Measurements from ENCODE around the gene WRAP53. TPM values are rescaled to one million over a fixed set of nuclear protein-coding genes. Genes with fewer than 3 reads are reported as not detected.

The WRAP53 gene
- total and polyA plus RNA-seq, 2 of the 13 experiments (the other 11 are each of a cell fraction or from before 2014, with no cell fraction given): 7.0 to 19.5 TPM

DNA sequence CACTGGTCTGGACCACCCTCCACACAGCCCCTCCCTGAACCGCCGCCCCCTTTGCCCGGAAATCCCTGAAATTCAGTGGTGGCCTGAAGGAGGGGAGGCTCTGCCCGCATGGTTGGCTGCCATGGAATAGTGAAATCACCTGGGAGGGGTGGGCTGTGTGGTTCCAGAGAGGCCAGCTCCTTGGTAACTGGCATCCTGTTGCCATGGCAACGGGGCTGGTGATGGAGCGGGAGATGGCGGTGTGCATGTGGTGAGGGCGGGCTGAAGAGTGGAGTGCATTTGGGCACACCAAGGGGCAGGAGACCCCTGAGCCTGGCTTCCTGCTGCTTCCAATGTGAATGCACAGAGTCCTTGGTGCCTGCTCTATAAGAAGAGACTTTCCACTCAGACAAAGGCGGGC, 19.2 kb downstream of the WRAP53 start:
- CTCF ChIA-PET (ENCODE audit: low intra/inter-chr PET ratio, low total read pairs): no interaction called here
- ATAC-seq: no peak
- DNase-seq (ENCODE audit: low spot score): no peak
- in situ Hi-C loops (cut with HindIII; ENCODE audit: extremely low pct_ligation_motif_present, low pct_unique_long_range_greater_than_20kb): no loop called here
- H4K20me1 ChIP-seq (ENCODE audit: insufficient read depth, low read length): no peaks in the 10 kb centered on the region
- no peaks in the 10 kb centered on the region for H3K79me2 ChIP-seq (ENCODE audit: insufficient read depth, low read length)
- 58% methylated on average over 9 of the region's 9 CpGs for WGBS (ENCODE audit: low lambda C conversion rate)
- intact Hi-C loops (cut with micrococcal nuclease; ENCODE audit: unreplicated experiment): no loop called here
- no peak overlapping the region for H3K4me2 ChIP-seq (ENCODE audit: low read depth, low read length)
- peaks cover 8 to 59% of the 10 kb centered on the region in 2 experiments for H3K27me3 ChIP-seq (ENCODE audit: control insufficient read depth in 1 of 2, insufficient read depth in 2 of 2, low read length in 2 of 2)
- peaks cover 11% of the 10 kb centered on the region; the same call in 1 of the 2 replicates for H3K4me1 ChIP-seq (ENCODE audit: insufficient read depth, low read length)
- BruUV-seq (replicated peaks): no TSS peak
- H3K9me3 ChIP-seq (ENCODE audit: low read length): no peaks in the 10 kb centered on the region
- H3K9ac ChIP-seq (ENCODE audit: insufficient read depth, low read depth, low read length): no peak overlapping the region
- H3K36me3 ChIP-seq (replicated peaks in 1 of 2; ENCODE audit: control insufficient read depth in 1 of 2, insufficient read depth in 2 of 2, low read length in 2 of 2): no peaks in the 10 kb centered on the region; a peak in 1 of 5 replicates
- no peak overlapping the region for H3K27ac ChIP-seq (ENCODE audit: extremely low read length, insufficient read depth, low read length)
- POLR2A ChIA-PET: no interaction called here
- no peak overlapping the region for H3K4me3 ChIP-seq (replicated peaks in 1 of 3; ENCODE audit: insufficient read depth in 1 of 3, low read depth in 2 of 3, low read length in 3 of 3)
- no peak overlapping the region for H2AFZ ChIP-seq (ENCODE audit: low read length)
- TF ChIP-seq RFX1 (IDR thresholded peaks at IDR 0.05) (peak; percentile 71), HNRNPUL1 (IDR thresholded peaks at IDR 0.05; ENCODE audit: low read depth, low read length) (no peak), RFX3 (CRISPR knock-in tag; IDR thresholded peaks at IDR 0.05) (peak; percentile 53)
- FAIRE-seq: no peak

DNA sequence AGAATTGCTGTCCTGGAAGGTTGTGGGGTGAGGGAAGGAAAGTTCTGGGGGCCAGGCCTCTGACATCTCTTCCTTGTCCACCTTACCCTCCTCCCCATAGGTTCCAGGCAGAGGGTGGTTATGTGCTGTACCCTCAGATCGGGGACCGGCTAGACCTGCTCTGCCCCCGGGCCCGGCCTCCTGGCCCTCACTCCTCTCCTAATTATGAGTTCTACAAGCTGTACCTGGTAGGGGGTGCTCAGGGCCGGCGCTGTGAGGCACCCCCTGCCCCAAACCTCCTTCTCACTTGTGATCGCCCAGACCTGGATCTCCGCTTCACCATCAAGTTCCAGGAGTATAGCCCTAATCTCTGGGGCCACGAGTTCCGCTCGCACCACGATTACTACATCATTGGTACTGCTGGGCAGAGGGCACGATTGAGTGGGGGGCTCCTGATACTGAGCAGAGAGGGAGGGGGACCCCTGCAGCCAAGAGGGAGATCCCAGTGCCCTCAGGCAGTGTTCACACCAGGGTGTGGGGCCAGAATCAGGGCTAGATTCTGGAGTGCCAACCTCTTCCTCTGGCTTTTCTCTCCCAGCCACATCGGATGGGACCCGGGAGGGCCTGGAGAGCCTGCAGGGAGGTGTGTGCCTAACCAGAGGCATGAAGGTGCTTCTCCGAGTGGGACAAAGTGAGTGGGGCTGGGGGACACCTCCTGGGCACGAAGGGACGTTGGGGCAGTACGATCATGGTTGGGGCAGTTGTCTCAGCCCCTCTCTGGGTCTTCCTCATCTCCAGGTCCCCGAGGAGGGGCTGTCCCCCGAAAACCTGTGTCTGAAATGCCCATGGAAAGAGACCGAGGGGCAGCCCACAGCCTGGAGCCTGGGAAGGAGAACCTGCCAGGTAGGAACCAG, 19.8 kb downstream of the WRAP53 start:
- ChIA-PET CTCF (ENCODE audit: low intra/inter-chr PET ratio, low total read pairs) (no interaction called here), POLR2A (no interaction called here)
- TF ChIP-seq, protein P1, sequence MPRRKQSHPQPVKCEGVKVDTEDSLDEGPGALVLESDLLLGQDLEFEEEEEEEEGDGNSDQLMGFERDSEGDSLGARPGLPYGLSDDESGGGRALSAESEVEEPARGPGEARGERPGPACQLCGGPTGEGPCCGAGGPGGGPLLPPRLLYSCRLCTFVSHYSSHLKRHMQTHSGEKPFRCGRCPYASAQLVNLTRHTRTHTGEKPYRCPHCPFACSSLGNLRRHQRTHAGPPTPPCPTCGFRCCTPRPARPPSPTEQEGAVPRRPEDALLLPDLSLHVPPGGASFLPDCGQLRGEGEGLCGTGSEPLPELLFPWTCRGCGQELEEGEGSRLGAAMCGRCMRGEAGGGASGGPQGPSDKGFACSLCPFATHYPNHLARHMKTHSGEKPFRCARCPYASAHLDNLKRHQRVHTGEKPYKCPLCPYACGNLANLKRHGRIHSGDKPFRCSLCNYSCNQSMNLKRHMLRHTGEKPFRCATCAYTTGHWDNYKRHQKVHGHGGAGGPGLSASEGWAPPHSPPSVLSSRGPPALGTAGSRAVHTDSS (CRISPR knock-in tag; conservative IDR thresholded peaks at IDR 0.05): no peak
- TF ChIP-seq CBFB (CRISPR knock-in tag; IDR thresholded peaks at IDR 0.05): no peak
- TF ChIP-seq, protein P2, sequence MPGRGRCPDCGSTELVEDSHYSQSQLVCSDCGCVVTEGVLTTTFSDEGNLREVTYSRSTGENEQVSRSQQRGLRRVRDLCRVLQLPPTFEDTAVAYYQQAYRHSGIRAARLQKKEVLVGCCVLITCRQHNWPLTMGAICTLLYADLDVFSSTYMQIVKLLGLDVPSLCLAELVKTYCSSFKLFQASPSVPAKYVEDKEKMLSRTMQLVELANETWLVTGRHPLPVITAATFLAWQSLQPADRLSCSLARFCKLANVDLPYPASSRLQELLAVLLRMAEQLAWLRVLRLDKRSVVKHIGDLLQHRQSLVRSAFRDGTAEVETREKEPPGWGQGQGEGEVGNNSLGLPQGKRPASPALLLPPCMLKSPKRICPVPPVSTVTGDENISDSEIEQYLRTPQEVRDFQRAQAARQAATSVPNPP (CRISPR knock-in tag; IDR thresholded peaks at IDR 0.05): no peak

More for the DNA sequence above, 19.8 kb downstream of the WRAP53 start:
- Histone ChIP-seq H3K27me3 (ENCODE audit: control insufficient read depth in 1 of 2, insufficient read depth in 2 of 2, low read length in 2 of 2) (peaks cover 8 to 64% of the 10 kb centered on the region in 2 experiments), H3K27ac (ENCODE audit: extremely low read length, insufficient read depth, low read length) (no peak overlapping the region), H3K4me2 (ENCODE audit: low read depth, low read length) (no peak overlapping the region), H4K20me1 (ENCODE audit: insufficient read depth, low read length) (no peaks in the 10 kb centered on the region), H3K36me3 (replicated peaks in 1 of 2; ENCODE audit: control insufficient read depth in 1 of 2, insufficient read depth in 2 of 2, low read length in 2 of 2) (no peaks in the 10 kb centered on the region), H3K9me3 (ENCODE audit: low read length) (no peaks in the 10 kb centered on the region), H3K9ac (ENCODE audit: insufficient read depth, low read depth, low read length) (no peak overlapping the region), H3K4me3 (replicated peaks in 1 of 3; ENCODE audit: insufficient read depth in 1 of 3, low read depth in 2 of 3, low read length in 3 of 3) (no peak overlapping the region), H3K4me1 (ENCODE audit: insufficient read depth, low read length) (peaks cover 16% of the 10 kb centered on the region; the same call in 1 of the 2 replicates), H2AFZ (ENCODE audit: low read length) (no peak overlapping the region), H3K79me2 (ENCODE audit: insufficient read depth, low read length) (no peaks in the 10 kb centered on the region)
- DNase-seq (ENCODE audit: low spot score): no peak
- ATAC-seq: no peak
- FAIRE-seq: no peak
- BruUV-seq (replicated peaks): no TSS peak
- intact Hi-C loops (cut with micrococcal nuclease; ENCODE audit: unreplicated experiment) (no loop called here), in situ Hi-C loops (cut with HindIII; ENCODE audit: extremely low pct_ligation_motif_present, low pct_unique_long_range_greater_than_20kb) (no loop called here)
- 48% methylated on average over 9 of the region's 22 CpGs for WGBS (ENCODE audit: low lambda C conversion rate)
